ENCODE data around the gene BPIFB4.

GRCh38 chr20:33070111-33071053, 9.1 kb upstream of the BPIFB4 start:
- TF ChIP-seq FOXP2 (optimal IDR thresholded peaks at IDR 0.05; ENCODE audit: control extremely low read depth, extremely low read length, insufficient read depth) (no peak), EZH2 (IDR thresholded peaks at IDR 0.05) (no peak)
